OCI-LY1 (cell line): ENCODE measurements around the gene PCSK6.

Experiments used
- EZH2 ChIP-seq: fragments of 200-600 bp; sonication (generic), shearing (Covaris generic); IDR thresholded peaks from 2 replicates; pipeline ENCODE4 v1.8.0; 2017; ENCODE audit warnings: borderline replicate concordance, mixed run types, mild to moderate bottlenecking, antibody characterized with exemption, low read length, moderate library complexity, mixed read lengths
- TF ChIP-seq, protein P1 (sequence below): fragments of 200-600 bp; sonication (generic), shearing (Covaris generic); IDR thresholded peaks from 2 replicates; pipeline ENCODE4 v1.5.1; 2017; ENCODE audit warnings: mild to moderate bottlenecking, antibody characterized with exemption, low read length, moderate library complexity, mixed read lengths

DNA sequence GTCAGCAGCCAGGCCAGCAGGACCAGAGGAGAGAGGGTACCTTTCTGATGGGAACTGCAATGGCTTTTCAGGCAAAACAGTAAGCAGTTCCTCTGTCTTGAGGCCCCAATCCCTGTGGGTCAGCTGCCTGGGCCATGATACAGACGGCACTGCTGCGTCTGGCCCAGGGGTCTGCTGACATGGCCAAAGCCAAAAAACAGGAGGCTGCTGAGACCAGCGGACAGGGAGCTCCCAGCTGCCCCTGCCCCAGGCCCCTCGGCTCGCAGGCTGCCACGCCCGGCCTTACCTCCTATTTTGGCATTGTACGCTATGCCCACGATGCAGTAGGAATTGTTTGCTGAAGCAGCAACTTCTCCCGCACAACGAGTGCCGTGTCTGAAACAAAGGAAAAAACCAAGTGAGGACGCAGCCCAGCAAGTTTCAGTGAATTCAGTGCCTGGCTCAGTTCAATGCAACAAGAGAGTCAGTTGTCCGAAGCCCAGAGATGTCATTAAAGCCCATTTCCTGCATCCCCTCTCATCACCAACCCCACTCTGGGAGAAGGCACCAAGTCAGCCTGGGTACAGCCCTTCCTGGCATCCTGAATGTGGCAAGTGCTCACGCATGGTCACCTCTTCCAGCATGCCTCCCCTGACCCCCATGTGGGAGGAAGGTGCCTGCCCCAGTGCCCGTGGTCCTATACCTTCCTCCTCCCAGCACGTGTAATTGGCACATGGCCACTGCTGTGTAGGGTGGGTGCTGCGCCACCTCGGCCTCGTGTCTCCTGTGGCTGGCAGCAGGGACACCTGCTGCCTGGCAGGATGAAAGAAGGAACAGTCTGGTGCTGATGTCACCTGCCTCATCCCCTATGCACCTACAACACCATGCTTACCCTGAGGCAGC lies 61.7 kb downstream of the PCSK6 start:
- TF ChIP-seq EZH2, result no peak
- TF ChIP-seq, protein P1, sequence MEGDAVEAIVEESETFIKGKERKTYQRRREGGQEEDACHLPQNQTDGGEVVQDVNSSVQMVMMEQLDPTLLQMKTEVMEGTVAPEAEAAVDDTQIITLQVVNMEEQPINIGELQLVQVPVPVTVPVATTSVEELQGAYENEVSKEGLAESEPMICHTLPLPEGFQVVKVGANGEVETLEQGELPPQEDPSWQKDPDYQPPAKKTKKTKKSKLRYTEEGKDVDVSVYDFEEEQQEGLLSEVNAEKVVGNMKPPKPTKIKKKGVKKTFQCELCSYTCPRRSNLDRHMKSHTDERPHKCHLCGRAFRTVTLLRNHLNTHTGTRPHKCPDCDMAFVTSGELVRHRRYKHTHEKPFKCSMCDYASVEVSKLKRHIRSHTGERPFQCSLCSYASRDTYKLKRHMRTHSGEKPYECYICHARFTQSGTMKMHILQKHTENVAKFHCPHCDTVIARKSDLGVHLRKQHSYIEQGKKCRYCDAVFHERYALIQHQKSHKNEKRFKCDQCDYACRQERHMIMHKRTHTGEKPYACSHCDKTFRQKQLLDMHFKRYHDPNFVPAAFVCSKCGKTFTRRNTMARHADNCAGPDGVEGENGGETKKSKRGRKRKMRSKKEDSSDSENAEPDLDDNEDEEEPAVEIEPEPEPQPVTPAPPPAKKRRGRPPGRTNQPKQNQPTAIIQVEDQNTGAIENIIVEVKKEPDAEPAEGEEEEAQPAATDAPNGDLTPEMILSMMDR, result no peak
